Upper lobe of left lung (tissue), 6 donors: Measurements from ENCODE around the gene IL37. TPM values are rescaled to one million over a fixed set of nuclear protein-coding genes. Genes with fewer than 3 reads are reported as not detected.
A peak's percentile ranks its signal among the peaks of the same experiment; 100 is the strongest.

Experiments
- ATAC-seq, 2 donors: fragments of 200-7000 bp; cut with Tn5 transposase; one replicate each; pipeline ENCODE4 v1.9.1; 2022; ENCODE audit warnings: mild to moderate bottlenecking in 2 of 2, moderate library complexity in 2 of 2; ENCODE audit not compliant: low FRiP score in 2 of 2
- DNase-seq, 2 donors: peaks; one replicate each; pipeline ENCODE4 v3.0.0-alpha.2; 2019 to 2020
- H3K27ac ChIP-seq, 4 donors: fragments of 200-600 bp; sonication (generic); one replicate each; pipeline ENCODE4 v1.5.1; 2016 to 2019
- H3K27me3 ChIP-seq, 4 donors: fragments of 200-600 bp; sonication (generic); one replicate each; pipeline ENCODE4 v1.5.1; 2017 to 2019
- H3K36me3 ChIP-seq, 4 donors: fragments of 200-600 bp; sonication (generic); one replicate each; pipeline ENCODE4 v1.5.1; 2016 to 2019
- H3K4me1 ChIP-seq, 4 donors: fragments of 200-600 bp; sonication (generic); one replicate each; pipeline ENCODE4 v1.5.1; 2018 to 2019
- H3K4me3 ChIP-seq, 4 donors: fragments of 200-600 bp; sonication (generic); one replicate each; pipeline ENCODE4 v1.5.1; 2017 to 2019; ENCODE audit warnings: mild to moderate bottlenecking in 2 of 4, moderate library complexity in 1 of 4
- H3K9me3 ChIP-seq, 4 donors: fragments of 200-600 bp; sonication (generic); one replicate each; pipeline ENCODE4 v1.5.1; 2018 to 2019
- EP300 ChIP-seq, 4 donors: sonication (generic); formaldehyde crosslinking; IDR thresholded peaks; one replicate each; pipeline ENCODE4 v1.5.1; 2017; ENCODE audit warnings: antibody characterized with exemption in 4 of 4, control low read depth in 2 of 4
- POLR2A ChIP-seq, 4 donors: fragments of 450-650 bp; IDR thresholded peaks; one replicate each; pipeline ENCODE4 v1.5.1; 2016 to 2017; ENCODE audit warnings: antibody characterized with exemption in 4 of 4, mild to moderate bottlenecking in 2 of 4
- POLR2AphosphoS5 ChIP-seq, 2 donors: sonication (generic); formaldehyde crosslinking; IDR thresholded peaks; one replicate each; pipeline ENCODE4 v1.5.1; 2017; ENCODE audit warnings: antibody characterized with exemption in 2 of 2
- WGBS, 2 donors: methylation state at CpG; one replicate each; pipeline ENCODE4 v1.1.5; 2017 to 2018; 5-methylcytosine and 5-hydroxymethylcytosine counted together
- total RNA-seq, 6 donors: library from RNA; depleted of rRNA in 4 of 6; stranded (reverse); fragments of >200 nt in 4 of 6; gene quantifications; one replicate each; pipeline versions ENCODE4 v1.1.0 to v1.2.1, GENCODE V29; 2016 to 2021
- TF ChIP-seq, protein P1 (sequence below), 6 experiments: fragments of 450-650 bp in 4 of 6; fragments of 200-600 bp in 2 of 6; sonication (generic) in 2 of 6; IDR thresholded peaks; one replicate each; pipeline ENCODE4 v1.5.1; 2016 to 2019; ENCODE audit warnings: antibody characterized with exemption in 6 of 6
- donor health status: DM: no; HTN: no; CAD: no; lungs with moderate emphysema.
- donor health status: DM: no; HTN: yes; CAD: no; lungs with severe emphysema.

Gene IL37
- total RNA-seq, 6 donors from 2014 or later: 0.37 TPM; not detected in 5

DNA sequence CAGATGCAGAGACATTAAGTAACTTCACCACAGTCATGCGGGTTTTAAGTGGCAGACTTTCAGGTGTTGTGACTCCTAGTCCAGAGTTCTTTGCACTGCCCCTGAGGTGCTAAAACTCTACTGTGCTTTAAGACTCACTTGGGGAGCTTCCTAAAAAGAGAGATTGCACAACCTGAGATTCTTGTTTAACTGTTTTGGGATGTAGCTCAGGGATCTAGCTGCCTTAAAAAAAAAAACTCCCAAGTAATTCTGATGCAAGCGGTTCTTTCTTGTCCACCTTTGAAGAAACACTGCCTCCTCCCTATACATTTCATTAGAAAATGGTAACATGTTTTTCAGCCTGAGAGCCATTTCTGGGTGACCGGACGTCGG lies 13.0 kb downstream of the IL37 start:
- DNase-seq: no peak
- 80 to 84% methylated on average over 5 of the region's 5 CpGs for WGBS, 2 donors
- no peaks in the 10 kb centered on the region for H3K27me3 ChIP-seq
- H3K36me3 ChIP-seq: no peaks in the 10 kb centered on the region
- no peak overlapping the region for H3K4me3 ChIP-seq
- peaks cover 0 to 5% (median 0%) of the 10 kb centered on the region in 4 donors for H3K4me1 ChIP-seq
- ATAC-seq: no peak
- no peaks in the 10 kb centered on the region for H3K9me3 ChIP-seq
- TF ChIP-seq POLR2A (IDR thresholded peaks at IDR 0.05) (no peak), POLR2AphosphoS5 (IDR thresholded peaks at IDR 0.05) (no peak), EP300 (IDR thresholded peaks at IDR 0.05) (no peak)
- TF ChIP-seq, protein P1, sequence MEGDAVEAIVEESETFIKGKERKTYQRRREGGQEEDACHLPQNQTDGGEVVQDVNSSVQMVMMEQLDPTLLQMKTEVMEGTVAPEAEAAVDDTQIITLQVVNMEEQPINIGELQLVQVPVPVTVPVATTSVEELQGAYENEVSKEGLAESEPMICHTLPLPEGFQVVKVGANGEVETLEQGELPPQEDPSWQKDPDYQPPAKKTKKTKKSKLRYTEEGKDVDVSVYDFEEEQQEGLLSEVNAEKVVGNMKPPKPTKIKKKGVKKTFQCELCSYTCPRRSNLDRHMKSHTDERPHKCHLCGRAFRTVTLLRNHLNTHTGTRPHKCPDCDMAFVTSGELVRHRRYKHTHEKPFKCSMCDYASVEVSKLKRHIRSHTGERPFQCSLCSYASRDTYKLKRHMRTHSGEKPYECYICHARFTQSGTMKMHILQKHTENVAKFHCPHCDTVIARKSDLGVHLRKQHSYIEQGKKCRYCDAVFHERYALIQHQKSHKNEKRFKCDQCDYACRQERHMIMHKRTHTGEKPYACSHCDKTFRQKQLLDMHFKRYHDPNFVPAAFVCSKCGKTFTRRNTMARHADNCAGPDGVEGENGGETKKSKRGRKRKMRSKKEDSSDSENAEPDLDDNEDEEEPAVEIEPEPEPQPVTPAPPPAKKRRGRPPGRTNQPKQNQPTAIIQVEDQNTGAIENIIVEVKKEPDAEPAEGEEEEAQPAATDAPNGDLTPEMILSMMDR (IDR thresholded peaks at IDR 0.05): no peak
- no peak overlapping the region for H3K27ac ChIP-seq

- Histone ChIP-seq H3K27me3 (no peaks in the 10 kb centered on the region), H3K36me3 (no peaks in the 10 kb centered on the region), H3K4me3 (no peak overlapping the region), H3K27ac (no peak overlapping the region), H3K9me3 (no peaks in the 10 kb centered on the region), H3K4me1 (peaks cover 0 to 5% (median 0%) of the 10 kb centered on the region in 4 donors)
- DNase-seq (no peak), ATAC-seq (peak in 1 of 2 donors; percentile 48)
- no peak for TF ChIP-seq POLR2A (IDR thresholded peaks at IDR 0.05)
- TF ChIP-seq EP300 (IDR thresholded peaks at IDR 0.05): no peak
- no peak for TF ChIP-seq POLR2AphosphoS5 (IDR thresholded peaks at IDR 0.05)
- 21 to 33% methylated on average over 2 of the region's 2 CpGs for WGBS, 2 donors
Observed at GRCh38 chr2:112924360-112924759, 13.4 kb downstream of the IL37 start.

DNA sequence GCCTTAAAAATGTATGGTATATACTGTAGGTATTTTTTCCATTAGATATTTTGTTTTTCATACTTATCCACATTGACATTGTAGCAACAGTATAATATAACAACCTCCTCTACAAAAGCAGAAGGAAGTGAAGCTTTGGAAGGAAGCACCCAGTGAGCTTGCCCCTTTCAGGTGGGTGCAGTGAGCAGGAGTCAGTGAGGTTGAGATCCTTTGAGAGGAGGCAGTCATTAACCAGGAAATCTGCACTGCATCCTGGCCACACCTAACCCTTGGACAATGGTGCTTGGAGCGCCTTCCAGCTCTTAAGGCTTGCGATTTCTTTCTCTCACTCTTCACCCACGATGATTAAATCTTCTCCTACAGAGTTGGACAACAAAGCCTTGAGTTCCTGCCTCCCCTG lies 13.9 kb downstream of the IL37 start:
- Histone ChIP-seq H3K27ac (no peak overlapping the region), H3K27me3 (no peaks in the 10 kb centered on the region), H3K4me3 (no peak overlapping the region), H3K4me1 (peaks cover 0 to 5% (median 0%) of the 10 kb centered on the region in 4 donors), H3K36me3 (no peaks in the 10 kb centered on the region), H3K9me3 (no peaks in the 10 kb centered on the region)
- ATAC-seq: peak; percentile 23 to 42
- TF ChIP-seq EP300 (IDR thresholded peaks at IDR 0.05) (no peak), POLR2AphosphoS5 (IDR thresholded peaks at IDR 0.05) (no peak), POLR2A (IDR thresholded peaks at IDR 0.05) (no peak)
- TF ChIP-seq, protein P1 (IDR thresholded peaks at IDR 0.05): no peak
- 38 to 55% methylated on average over 3 of the region's 3 CpGs for WGBS, 2 donors
- peak in 1 of 2 donors; percentile 35 for DNase-seq

GRCh38 chr2:112926707-112927106 lies 15.7 kb downstream of the IL37 start:
- H3K9me3 ChIP-seq: no peaks in the 10 kb centered on the region
- H3K4me3 ChIP-seq: no peak overlapping the region
- WGBS, 2 donors: 92 to 94% methylated on average over 3 of the region's 3 CpGs

GRCh38 chr2:112927745-112928144 lies 16.8 kb downstream of the IL37 start:
- WGBS, 2 donors: 86 to 88% methylated on average over 3 of the region's 3 CpGs
- ATAC-seq: no peak
- Histone ChIP-seq H3K27me3 (no peaks in the 10 kb centered on the region), H3K27ac (no peak overlapping the region), H3K4me3 (no peak overlapping the region), H3K36me3 (no peaks in the 10 kb centered on the region), H3K9me3 (no peaks in the 10 kb centered on the region), H3K4me1 (peaks cover 0 to 5% (median 0%) of the 10 kb centered on the region in 4 donors)
- no peak for TF ChIP-seq POLR2AphosphoS5 (IDR thresholded peaks at IDR 0.05)
- TF ChIP-seq POLR2A (IDR thresholded peaks at IDR 0.05): no peak
- TF ChIP-seq, protein P1 (IDR thresholded peaks at IDR 0.05): no peak
- no peak for TF ChIP-seq EP300 (IDR thresholded peaks at IDR 0.05)
- DNase-seq: no peak

More at GRCh38 chr2:112926707-112927106, 15.7 kb downstream of the IL37 start:
- no peak for DNase-seq
- Histone ChIP-seq H3K4me1 (peaks cover 0 to 5% (median 0%) of the 10 kb centered on the region in 4 donors), H3K27ac (no peak overlapping the region), H3K27me3 (no peaks in the 10 kb centered on the region), H3K36me3 (no peaks in the 10 kb centered on the region)
- TF ChIP-seq, protein P1 (IDR thresholded peaks at IDR 0.05): no peak
- TF ChIP-seq EP300 (IDR thresholded peaks at IDR 0.05): no peak
- TF ChIP-seq POLR2AphosphoS5 (IDR thresholded peaks at IDR 0.05): no peak
- TF ChIP-seq POLR2A (IDR thresholded peaks at IDR 0.05): no peak
- no peak for ATAC-seq
